Inferior parietal cortex (tissue), 1 donor: Measurements from ENCODE around the gene ATP1A4.

ENCODE experiments used
- DNase-seq: peaks from one replicate; pipeline ENCODE4 v3.0.0-alpha.2; 2016; ENCODE audit errors: extremely low spot score

The ATP1A4 gene

DNA sequence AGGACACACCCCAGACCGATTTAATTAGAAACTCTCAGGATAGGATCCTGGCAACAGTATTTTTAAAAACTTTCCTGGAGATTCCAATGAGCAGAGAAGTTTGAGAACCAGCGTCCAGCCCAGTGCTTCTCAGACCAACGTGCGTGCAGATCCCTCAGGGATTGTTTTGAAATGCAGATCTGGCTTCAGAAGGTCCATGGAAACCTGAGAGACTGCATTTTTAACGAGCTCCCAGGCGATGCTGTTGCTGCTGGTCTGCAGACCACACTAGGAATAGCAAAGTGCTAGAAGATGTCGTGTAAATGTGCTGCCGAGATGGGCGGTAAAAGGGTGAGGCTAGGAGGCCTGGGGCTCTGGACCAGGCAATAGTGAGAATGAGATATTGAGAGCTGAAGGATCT is 20.6 kb downstream of the ATP1A4 start:
- DNase-seq = no peak

- no peak for DNase-seq
Measured at GRCh38 chr1:160177231-160177630, 25.8 kb downstream of the ATP1A4 start.

DNA sequence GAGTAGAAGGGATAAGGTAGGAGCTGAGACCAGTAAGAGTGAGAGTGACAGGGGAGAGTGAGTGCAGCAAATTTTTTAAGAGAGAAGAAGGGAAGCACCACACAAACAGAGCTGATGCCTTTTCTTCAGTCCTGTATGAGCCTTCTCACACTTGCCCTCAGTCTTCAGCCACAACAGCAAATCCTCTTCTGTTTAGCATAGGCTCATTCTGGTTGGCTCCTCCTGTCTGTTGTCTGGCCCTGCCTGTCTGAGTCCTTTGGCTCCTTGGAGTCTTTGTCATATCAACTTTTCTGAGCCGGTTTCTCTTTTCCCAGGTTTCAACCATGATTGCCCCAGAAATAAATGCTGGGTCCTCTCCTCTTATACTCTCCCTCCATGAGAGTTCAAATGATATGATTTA is 26.3 kb downstream of the ATP1A4 start:
- no peak for DNase-seq

DNA sequence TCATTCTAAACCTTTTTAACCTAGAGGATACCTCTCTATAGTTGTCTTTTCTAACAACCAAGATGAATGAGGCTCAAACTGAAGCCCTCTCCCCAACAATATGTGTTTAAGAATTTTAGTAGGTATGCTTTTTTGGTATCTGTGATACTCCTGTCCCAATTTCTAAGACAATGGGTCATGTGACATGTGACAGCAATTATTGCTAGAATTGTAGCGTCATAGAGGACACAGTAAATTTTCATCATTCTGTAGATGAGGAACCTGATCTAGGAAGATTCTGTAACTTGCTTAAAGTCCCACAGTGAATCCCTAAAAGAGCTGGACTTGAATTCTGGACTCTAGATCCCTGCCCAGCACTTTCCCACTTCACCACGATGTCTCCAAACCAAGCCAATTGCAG is 27.3 kb downstream of the ATP1A4 start:
- DNase-seq = no peak

- no peak for DNase-seq
Measured at GRCh38 chr1:160179336-160179735, 27.9 kb downstream of the ATP1A4 start.

DNA sequence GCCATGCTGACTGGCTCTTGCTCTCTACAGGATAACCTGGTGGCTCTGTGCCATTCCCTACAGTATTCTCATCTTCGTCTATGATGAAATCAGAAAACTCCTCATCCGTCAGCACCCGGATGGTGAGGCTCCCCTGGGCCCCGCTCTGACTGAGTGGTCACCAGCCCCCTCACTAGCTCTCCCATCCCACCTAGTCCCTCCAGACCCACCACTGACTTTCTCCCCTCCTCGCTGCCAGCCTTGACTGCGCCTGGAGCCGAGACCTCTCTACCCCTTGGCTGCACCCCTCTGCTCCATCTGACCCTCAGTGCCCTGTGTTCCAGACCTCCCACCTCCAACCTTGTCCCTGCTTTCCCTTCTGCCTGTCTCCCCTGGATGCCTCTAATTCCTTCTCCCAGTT is 34.8 kb downstream of the ATP1A4 start:
- DNase-seq = no peak

DNA sequence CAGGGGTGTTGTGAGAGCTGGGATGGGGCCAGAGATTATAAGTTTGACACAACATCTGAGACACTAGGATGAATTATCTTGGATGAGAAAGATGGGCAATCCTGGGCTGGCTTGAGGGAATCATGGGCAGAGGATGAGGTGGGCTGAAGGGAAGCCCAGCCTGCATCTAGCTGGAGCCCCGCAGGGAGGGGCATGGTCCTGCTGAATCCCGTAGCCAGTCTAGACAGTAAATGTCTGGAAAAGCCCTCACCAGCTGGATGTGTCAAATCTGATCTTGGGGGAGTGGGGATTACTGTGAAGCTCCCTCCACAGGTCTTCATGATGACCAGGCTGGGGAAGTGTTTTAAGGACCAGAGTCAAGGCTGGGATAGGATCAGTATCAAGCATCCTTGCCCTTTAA is 35.3 kb downstream of the ATP1A4 start:
- no peak for DNase-seq

DNA sequence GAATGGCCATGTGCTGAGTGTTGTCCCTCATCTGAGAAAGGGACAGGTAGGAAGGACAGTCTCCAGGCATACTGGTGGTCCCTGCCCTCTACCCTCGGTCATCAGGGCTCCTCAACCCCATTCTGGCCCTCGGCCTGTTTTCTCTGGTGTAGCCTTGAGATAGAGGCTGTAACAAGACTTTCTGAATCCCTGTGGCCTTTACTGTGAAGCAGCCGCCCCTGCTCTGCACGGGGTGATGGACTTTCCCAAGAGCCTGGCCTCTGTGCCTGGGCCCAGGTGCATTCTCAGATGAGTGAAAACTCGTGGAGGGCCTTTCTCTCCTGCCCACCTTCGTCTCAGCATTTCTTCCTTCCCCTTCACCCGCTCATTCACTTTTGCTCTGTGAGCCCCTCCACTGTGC is 36.0 kb downstream of the ATP1A4 start:
- DNase-seq = no peak

GRCh38 chr1:160188341-160188740 is 36.9 kb downstream of the ATP1A4 start:
- DNase-seq = no peak

DNA sequence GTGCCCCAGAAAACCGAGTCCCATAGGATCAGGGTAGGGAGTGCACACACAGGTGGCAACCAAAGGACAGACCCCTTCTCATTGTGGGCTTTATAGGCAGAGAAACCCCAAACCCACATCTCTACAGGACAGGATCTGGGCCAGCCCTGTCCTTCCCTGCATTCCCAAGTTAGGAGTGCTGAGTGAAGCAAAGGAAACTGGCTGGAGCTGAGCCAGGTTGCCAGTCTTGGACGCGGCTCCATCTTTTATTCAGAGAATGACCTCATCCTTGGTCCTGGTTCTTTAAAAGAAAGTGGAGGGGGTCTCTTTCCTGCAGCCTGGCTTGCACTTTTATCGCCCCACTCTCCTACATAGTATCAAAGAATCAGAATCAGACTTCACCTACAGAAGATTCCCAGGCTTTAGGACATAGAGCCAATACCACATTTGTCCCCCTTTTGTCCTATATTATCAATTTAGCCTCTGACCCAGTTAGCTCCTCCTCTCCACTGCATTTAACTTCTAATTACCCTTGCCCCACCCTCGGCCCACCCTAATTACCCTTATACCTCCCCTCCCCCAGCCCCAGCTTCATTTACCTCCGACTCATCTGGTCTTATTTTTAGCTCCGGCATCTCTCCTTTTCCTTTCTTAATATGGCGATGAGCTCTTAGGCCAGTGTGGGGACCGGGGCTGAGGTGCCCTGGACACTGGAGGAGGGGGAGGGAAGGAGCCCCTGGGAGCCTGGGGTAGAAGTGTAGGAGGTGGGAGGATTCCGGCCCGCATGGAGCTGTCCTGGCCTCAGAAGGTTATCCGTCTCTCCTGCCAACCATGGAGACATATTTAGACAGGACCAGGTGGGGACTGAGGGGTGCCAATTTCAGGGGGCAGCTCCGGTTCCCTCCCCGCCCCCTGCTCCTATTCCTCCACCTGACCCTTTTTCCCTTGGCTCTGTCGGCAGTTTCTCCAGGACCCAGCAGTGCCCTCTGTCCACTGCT is 38.5 kb downstream of the ATP1A4 start, which contains the start of gene CASQ1:
Gene CASQ1 (plus strand): TSS at position 927 of the 977 bp plus-strand sequence. CDS start 177 bp downstream, outside the sequence.
- no peak for DNase-seq

DNA sequence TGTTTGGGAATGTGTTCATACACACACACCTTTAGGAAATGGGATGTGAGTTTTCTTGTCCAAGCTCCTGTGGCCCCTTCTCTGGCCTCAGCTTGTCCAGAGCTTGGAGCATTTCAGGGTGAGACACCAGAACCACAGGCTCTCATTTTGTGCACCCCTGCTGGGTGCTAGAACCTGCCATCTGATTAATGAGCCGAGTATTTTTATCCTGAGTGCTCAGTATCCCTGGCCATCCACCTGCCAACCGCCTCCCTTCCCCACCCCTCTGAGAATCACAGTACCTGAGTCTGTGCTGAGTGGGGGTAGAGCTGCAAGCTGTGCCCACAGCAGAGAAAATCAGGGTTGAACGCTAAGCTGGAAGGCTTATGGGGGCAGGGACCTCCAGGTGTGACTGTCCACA is 40.4 kb downstream of the ATP1A4 start:
- DNase-seq = no peak

DNA sequence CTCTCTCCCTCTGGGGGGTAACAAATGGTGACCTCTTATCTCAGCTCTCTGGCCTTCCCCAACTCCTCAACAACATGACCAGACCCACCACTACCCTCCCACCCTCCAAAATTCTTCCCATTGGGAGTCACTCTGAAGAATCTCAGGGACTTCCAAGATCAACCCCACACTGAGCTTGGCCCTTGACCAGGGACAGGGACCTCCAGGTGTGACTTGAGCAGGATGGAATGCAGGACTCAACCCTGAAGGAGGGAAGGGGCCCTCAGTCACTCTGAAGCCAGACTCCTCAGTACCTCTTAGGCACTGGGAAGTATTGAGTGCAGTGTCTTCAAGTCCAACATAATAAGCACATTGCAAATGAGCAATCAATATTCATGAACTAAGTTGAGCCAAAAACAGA is 40.8 kb downstream of the ATP1A4 start:
- no peak for DNase-seq

DNA sequence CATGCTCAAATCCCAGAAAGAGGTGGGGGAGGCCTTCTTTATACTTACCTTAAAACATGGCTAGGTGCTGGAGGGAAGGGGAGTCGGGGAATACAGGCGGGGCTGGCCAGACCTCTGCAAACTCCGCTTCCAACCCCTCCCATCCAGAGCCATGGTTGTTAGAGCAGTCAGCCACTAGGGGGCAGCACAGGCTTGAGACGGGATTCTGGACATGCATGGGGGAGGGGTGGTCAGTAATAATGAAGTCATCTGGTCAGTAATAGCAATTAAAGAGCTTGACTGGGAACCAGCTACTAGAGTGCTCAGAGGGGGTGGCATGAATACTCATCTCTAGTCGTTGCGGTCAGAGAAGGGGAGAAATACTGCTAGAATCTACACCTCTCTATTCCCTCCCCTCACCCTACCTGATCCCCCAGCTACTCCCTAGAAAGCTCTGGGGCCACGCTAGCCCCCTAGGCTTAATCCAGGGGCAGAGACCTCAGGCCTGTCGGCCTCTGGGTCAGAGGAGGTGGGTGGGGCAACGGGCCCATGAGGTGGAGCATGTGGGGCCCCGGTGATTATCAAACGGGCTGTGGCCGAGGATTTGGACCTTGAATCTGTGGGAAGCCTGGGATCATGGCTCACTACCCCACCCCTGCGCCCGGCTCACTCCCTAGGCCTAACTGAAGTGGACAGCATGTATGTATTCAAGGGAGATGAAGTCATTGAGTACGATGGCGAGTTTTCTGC is 41.9 kb downstream of the ATP1A4 start:
- peak; percentile 94 for DNase-seq

GRCh38 chr1:160193832-160194736 is 42.7 kb downstream of the ATP1A4 start:
- DNase-seq = no peak

- no peak for DNase-seq
Measured at GRCh38 chr1:160194737-160195059, 43.3 kb downstream of the ATP1A4 start.

GRCh38 chr1:160196143-160196542 is 44.7 kb downstream of the ATP1A4 start:
- DNase-seq = no peak

DNA sequence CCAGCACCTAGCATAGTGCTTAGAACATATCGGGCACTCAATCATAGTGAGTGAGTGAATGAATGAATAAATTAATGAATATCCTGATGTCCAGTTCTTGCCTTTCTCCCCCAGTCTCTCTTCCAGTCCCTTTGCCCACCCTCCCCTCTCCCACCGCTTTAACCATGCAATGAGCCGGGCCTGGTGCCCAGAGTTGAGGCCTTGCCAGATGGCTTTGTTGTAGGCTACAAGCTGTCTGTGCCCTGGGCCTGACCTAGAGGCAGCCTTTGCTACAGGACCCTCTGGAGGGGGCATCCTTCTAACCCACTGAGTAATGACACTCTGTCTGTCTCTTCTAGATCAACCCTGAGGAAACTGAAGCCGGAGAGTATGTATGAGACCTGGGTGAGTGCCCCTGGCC is 45.8 kb downstream of the ATP1A4 start:
- DNase-seq = no peak

DNA sequence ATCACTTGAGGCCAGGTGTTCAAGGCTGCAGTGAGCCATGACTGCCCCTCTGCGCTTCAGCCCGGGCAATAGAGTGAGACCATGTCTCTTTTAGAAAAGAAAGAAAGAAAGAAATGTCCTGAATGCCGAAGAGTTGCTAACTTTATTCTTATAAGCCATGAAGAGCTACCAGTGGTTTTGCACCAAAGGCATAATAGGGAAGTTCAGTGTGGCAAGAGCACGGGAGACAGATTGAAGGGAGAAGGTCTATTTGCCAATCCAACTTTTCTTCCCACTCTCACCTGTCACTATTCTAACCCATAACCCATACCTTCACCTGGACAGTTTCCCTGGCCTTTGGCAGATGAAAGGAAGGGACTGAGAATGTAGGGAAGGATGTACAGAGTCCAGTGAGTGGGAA is 49.4 kb downstream of the ATP1A4 start:
- no peak for DNase-seq

GRCh38 chr1:160204526-160205241 is 53.3 kb downstream of the ATP1A4 start:
- DNase-seq = peak; percentile 32

DNA sequence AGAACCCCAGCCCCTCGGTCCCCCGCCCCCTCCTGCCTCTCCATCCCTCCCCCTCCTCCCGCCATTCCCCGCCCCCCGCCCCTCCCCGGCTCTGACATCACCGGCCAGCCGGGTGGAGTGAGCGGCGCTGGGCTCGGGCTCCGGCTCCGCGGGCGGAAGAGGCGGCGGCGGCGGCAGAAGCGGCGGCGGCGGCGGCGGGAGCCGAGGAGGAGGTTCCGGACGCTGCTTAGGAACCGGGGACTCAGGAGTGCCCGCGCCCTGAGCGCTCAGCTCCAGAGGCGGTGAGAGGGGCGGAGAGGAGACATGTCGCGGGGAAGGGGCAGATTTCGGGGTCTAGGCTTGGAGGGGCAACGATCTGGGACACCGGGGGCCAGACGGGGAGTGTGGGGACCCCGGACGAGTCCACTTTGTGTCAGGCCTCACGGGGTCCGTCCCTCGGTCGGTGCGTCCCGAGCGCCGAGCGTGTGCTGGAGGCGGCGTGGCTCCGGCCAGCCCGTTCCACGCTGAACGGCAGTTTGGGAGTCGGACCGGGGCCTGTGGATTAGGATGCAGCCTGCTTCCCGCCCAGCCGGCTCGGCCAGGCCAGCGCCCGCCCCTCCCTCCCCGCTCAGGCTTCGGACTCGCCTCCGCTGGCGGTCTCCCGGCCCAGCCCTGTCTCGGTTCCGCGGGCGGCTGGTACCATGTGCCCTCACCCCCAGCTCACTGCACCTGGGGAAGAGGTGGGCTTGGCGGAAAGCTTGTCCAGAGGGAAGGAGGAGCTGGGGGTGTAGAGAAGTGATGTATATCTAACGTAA is 54.0 kb downstream of the ATP1A4 start, which contains the start of gene PEA15:
Gene PEA15 (plus strand): TSS at position 143 of the 794 bp plus-strand sequence. CDS start 6,161 bp downstream, outside the sequence.
- DNase-seq = peak; percentile 61
